CD4-positive, alpha-beta T cell (primary cell): ENCODE measurements around the gene BMI1. TPM values are rescaled to one million over a fixed set of nuclear protein-coding genes. Genes with fewer than 3 reads are reported as not detected.

Experiments used
- ATAC-seq: fragments of 200-7000 bp; cut with Tn5 transposase; one replicate; pipeline ENCODE4 v1.10.0; 2022; ENCODE audit warnings: mild to moderate bottlenecking; ENCODE audit not compliant: poor library complexity
- CTCF ChIA-PET: fragments of 350-600 bp; sonication (Branson Sonifier 250); formaldehyde crosslinking; loops from one replicate; lab custom pipeline; 2021; ENCODE audit warnings: antibody characterized with exemption, inconsistent platforms; lab: Charles Lee
- POLR2A ChIA-PET: fragments of 350-600 bp; sonication (Branson Sonifier 250); formaldehyde crosslinking; loops from one replicate; lab custom pipeline; 2021; ENCODE audit warnings: antibody characterized with exemption, inconsistent platforms; lab: Charles Lee
- DNase-seq, 14 experiments: peaks; one replicate each; pipeline ENCODE4 v3.0.0-alpha.2; 2013 to 2020; ENCODE audit warnings: mixed read lengths in 2 of 14
- H3K27ac ChIP-seq, 2 donors: one replicate each; pipeline versions ENCODE4 v1.5.1 to v1.7.0; 2013; ENCODE audit warnings: low read length in 2 of 2, low read depth in 1 of 2, mild to moderate bottlenecking in 1 of 2
- H3K27me3 ChIP-seq, 2 experiments: 1 replicate in 1 of 2; 2 replicates in 1 of 2; pipeline versions ENCODE4 v1.6.1 to v1.7.0; 2013; ENCODE audit warnings: low read length in 2 of 2, control low read depth in 1 of 2, mild to moderate bottlenecking in 1 of 2, moderate library complexity in 1 of 2; ENCODE audit not compliant: insufficient read depth in 2 of 2, control insufficient read depth in 1 of 2
- H3K36me3 ChIP-seq: one replicate; pipeline ENCODE4 v1.6.1; 2013; ENCODE audit warnings: low read length, control low read depth; ENCODE audit not compliant: insufficient read depth
- H3K4me1 ChIP-seq: one replicate; pipeline ENCODE4 v1.6.1; 2013; ENCODE audit warnings: low read length, control low read depth; ENCODE audit not compliant: insufficient read depth
- H3K4me3 ChIP-seq: one replicate; pipeline ENCODE4 v1.5.1; 2013; ENCODE audit warnings: mild to moderate bottlenecking, low read length, moderate library complexity
- H3K9me3 ChIP-seq, 2 experiments: 1 replicate in 1 of 2; 2 replicates in 1 of 2; pipeline versions ENCODE4 v1.6.1 to v1.7.0; 2013; ENCODE audit warnings: low read length in 2 of 2, mild to moderate bottlenecking in 2 of 2, control low read depth in 1 of 2, moderate library complexity in 1 of 2; ENCODE audit not compliant: control insufficient read depth in 1 of 2, insufficient read depth in 1 of 2
- H3K27ac Mint-ChIP-seq: one replicate; pipeline ENCODE4 v1.8.0; 2020; ENCODE audit warnings: mixed read lengths
- H3K27me3 Mint-ChIP-seq: one replicate; pipeline ENCODE4 v1.8.0; 2021; ENCODE audit warnings: mixed read lengths
- H3K36me3 Mint-ChIP-seq: one replicate; pipeline ENCODE4 v1.8.0; 2021; ENCODE audit warnings: low read depth, mixed read lengths
- H3K4me1 Mint-ChIP-seq: one replicate; pipeline ENCODE4 v1.8.0; 2021; ENCODE audit warnings: low read depth, mixed read lengths
- H3K4me3 Mint-ChIP-seq: one replicate; pipeline ENCODE4 v1.8.0; 2020; ENCODE audit warnings: mild to moderate bottlenecking, mixed read lengths
- H3K9me3 Mint-ChIP-seq: one replicate; pipeline ENCODE4 v1.8.0; 2020; ENCODE audit warnings: mixed read lengths
- CTCF ChIP-seq: fragments of 200-600 bp; IDR thresholded peaks from one replicate; pipeline ENCODE4 v1.8.0; 2022; ENCODE audit warnings: antibody characterized with exemption, mild to moderate bottlenecking
- intact Hi-C, 2 experiments: fragments of 100-400 bp; cut with DNase I in 1 of 2; cut with micrococcal nuclease in 1 of 2; formaldehyde crosslinking; loops; one replicate each; pipeline versions ENCODE4 v1.15.1 to v1.9.0; 2023 to 2025; cut with DNase I, micrococcal nuclease
- total RNA-seq, 174 experiments: library from RNA in 2 of 174; stranded (reverse) in 2 of 174; gene quantifications; one replicate each; pipeline ENCODE4 v1.2.3 and lab custom pipeline; 2021 to 2026

Gene BMI1
- total RNA-seq, 2 experiments from 2014 or later, result 65.4 to 69.3 TPM

DNA sequence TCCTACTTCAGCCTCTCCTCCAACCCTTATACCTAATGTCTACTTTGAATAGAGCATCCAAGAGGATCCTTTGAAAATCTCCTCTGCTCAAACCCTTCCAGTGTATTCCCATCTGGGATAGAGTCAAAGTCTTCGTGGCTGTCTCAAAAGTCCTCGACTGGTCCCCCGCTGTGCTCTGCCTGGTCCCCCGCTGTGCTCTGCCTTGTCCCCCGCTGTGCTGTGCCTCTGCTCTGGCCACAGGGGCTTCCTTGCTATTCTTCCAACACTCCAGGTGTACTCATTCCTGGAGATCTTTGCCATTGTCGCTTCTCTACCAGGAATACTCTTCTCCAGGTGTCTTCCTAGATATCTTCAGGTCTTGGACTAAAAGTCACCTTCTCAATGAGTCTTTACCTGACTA lies 40.8 kb upstream of the BMI1 start:
- ChIA-PET CTCF (interaction anchor here (0.7 kb wide), 1 partner anchor 150 kb away, joined by 3 read pairs; no protein-coding TSS in a partner anchor), POLR2A (no interaction called here)
- Histone ChIP-seq H3K9me3 (no peaks in the 10 kb centered on the region), H3K4me3 (no peak overlapping the region), H3K36me3 (no peaks in the 10 kb centered on the region), H3K27me3 (no peaks in the 10 kb centered on the region), H3K4me1 (no peaks in the 10 kb centered on the region), H3K27ac (no peak overlapping the region)
- DNase-seq (no peak), ATAC-seq (no peak)
- H3K27ac Mint-ChIP-seq, result no peak overlapping the region
- H3K36me3 Mint-ChIP-seq, result no peaks in the 10 kb centered on the region
- intact Hi-C loops, result no loop called here
- TF ChIP-seq CTCF, result no peak
- H3K27me3 Mint-ChIP-seq, result no peaks in the 10 kb centered on the region
- H3K4me3 Mint-ChIP-seq, result no peak overlapping the region
- no peaks in the 10 kb centered on the region for H3K9me3 Mint-ChIP-seq
- H3K4me1 Mint-ChIP-seq, result no peaks in the 10 kb centered on the region

DNA sequence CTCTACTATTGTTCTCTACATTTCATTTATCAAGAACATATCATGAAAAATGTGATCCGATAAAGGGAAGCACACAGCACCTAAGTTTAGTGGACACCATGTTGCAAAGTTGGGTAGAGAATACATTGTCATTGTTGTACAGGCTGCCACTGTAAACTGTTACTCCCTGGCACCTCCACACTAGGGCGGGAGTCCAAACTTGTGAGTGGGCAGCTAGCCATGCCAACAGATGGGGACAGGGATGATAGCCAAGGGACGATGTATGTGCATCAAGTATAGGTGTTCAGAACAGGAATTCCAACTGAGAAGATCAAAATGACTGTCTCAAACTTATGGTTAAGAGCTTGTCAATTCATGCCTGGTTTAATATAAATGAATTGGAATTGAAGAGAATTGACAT lies 35.8 kb upstream of the BMI1 start:
- ATAC-seq (no peak), DNase-seq (no peak)
- TF ChIP-seq CTCF, result no peak
- no peak overlapping the region for H3K4me3 Mint-ChIP-seq
- Histone ChIP-seq H3K27me3 (no peaks in the 10 kb centered on the region), H3K4me3 (no peak overlapping the region), H3K36me3 (no peaks in the 10 kb centered on the region), H3K4me1 (no peaks in the 10 kb centered on the region), H3K9me3 (no peaks in the 10 kb centered on the region), H3K27ac (no peak overlapping the region)
- H3K4me1 Mint-ChIP-seq, result no peaks in the 10 kb centered on the region
- H3K9me3 Mint-ChIP-seq, result no peaks in the 10 kb centered on the region
- H3K36me3 Mint-ChIP-seq, result no peaks in the 10 kb centered on the region
- no peak overlapping the region for H3K27ac Mint-ChIP-seq
- POLR2A ChIA-PET, result no interaction called here
- H3K27me3 Mint-ChIP-seq, result no peaks in the 10 kb centered on the region
- CTCF ChIA-PET, result no interaction called here
- intact Hi-C loops, result no loop called here

DNA sequence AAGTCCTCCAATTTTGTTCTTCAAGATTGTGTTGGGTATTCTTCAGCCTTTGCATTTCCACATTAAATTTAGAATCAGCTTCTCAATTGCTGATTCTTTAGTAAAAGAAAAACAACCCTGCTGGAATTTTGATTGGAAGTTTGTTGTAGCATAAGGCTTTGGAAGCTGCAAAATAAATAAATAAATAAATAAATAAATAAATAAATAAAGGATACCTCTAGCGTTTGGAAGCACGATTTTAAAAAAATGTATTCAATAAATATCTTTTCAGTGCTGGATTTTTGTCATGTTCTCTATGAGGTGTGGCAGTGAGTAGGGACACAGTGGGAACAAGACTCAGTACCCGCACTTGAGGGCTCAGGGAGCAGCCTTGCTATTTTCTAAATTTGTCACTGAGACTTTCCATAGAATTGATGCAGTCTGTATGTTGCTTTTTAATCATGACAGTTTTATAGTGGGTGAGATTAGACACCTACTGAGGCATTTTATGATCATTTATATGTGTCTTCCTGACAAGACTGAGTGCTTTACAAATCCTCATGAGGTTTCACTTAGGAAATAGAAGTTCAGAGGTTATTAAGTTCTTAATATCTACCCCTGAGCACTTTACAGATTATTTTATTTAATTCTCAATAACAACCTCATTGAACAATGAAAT lies 27.0 kb upstream of the BMI1 start:
- H3K9me3 ChIP-seq, result no peaks in the 10 kb centered on the region
- no peaks in the 10 kb centered on the region for H3K4me1 ChIP-seq
- no peak for TF ChIP-seq CTCF
- DNase-seq (no peak), ATAC-seq (no peak)
- intact Hi-C loops, result no loop called here
- peaks cover 0 to 7% of the 10 kb centered on the region in 2 experiments for H3K27me3 ChIP-seq
- H3K27ac ChIP-seq, result no peak overlapping the region
- ChIA-PET POLR2A (no interaction called here), CTCF (no interaction called here)
- no peak overlapping the region for H3K4me3 ChIP-seq
- H3K36me3 Mint-ChIP-seq, result no peaks in the 10 kb centered on the region
- H3K9me3 Mint-ChIP-seq, result no peaks in the 10 kb centered on the region
- H3K27me3 Mint-ChIP-seq, result peaks cover 27% of the 10 kb centered on the region
- H3K4me1 Mint-ChIP-seq, result no peaks in the 10 kb centered on the region
- no peaks in the 10 kb centered on the region for H3K36me3 ChIP-seq
- no peak overlapping the region for H3K4me3 Mint-ChIP-seq
- H3K27ac Mint-ChIP-seq, result no peak overlapping the region
